ENCODE measurements around the gene MOXD1. TPM values are rescaled to one million over a fixed set of nuclear protein-coding genes. Genes with fewer than 3 reads are reported as not detected.

MOXD1 gene
- total and polyA plus RNA-seq, 2 of the 8 experiments (the other 6 are each of a cell fraction or from before 2014, with no cell fraction given): 1.6 to 3.5 TPM

DNA sequence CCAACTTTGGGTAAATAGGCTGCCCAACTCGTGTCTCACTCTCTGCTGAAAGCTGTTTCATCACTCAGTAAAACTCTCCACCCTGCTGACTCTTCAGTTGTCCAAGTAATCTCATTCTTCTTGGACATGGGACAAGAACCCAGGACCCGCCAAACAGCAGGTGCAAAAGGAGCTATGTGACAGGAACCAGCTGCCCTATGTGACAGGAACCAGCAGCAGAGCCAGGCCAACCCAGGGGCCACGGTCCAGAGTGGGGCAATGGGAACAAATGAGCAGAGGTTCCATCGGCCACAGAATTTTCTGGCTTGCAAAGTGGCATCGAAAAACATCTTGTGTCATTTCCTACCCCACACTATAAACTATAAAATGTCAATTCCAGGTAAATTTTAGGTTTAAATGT, 56.5 kb downstream of the MOXD1 start (continued):
- no peak for TF ChIP-seq CBX8 (IDR thresholded peaks at IDR 0.05; ENCODE audit: borderline replicate concordance, low read depth, low read length)
